Activated CD4-positive, alpha-beta memory T cell treated with anti-CD3 and anti-CD28 coated beads for 36 hours (primary cell): ENCODE results near the gene LINC01488. TPM values are rescaled to one million over a fixed set of nuclear protein-coding genes. Genes with fewer than 3 reads are reported as not detected.

Experiments
- CTCF ChIA-PET: fragments of 350-600 bp; sonication (Branson Sonifier 250); formaldehyde crosslinking; loops from one replicate; lab custom pipeline; 2021; ENCODE audit warnings: antibody characterized with exemption, inconsistent platforms; lab: Charles Lee
- POLR2A ChIA-PET: fragments of 350-600 bp; sonication (Branson Sonifier 250); formaldehyde crosslinking; loops from one replicate; lab custom pipeline; 2021; ENCODE audit warnings: antibody characterized with exemption; lab: Charles Lee
- DNase-seq: peaks from one replicate; pipeline ENCODE4 v3.0.0-alpha.2; 2020
- H3K27ac Mint-ChIP-seq: one replicate; pipeline ENCODE4 v1.8.0; 2021; ENCODE audit warnings: mixed read lengths
- H3K27me3 Mint-ChIP-seq: one replicate; pipeline ENCODE4 v1.8.0; 2021; ENCODE audit warnings: mixed read lengths
- H3K36me3 Mint-ChIP-seq: one replicate; pipeline ENCODE4 v1.8.0; 2021; ENCODE audit warnings: mixed read lengths
- H3K4me1 Mint-ChIP-seq: one replicate; pipeline ENCODE4 v1.8.0; 2021; ENCODE audit warnings: low read depth, mixed read lengths
- H3K4me3 Mint-ChIP-seq: one replicate; pipeline ENCODE4 v1.8.0; 2021; ENCODE audit warnings: mild to moderate bottlenecking, mixed read lengths
- H3K9me3 Mint-ChIP-seq: one replicate; pipeline ENCODE4 v1.8.0; 2021; ENCODE audit warnings: mixed read lengths
- intact Hi-C: fragments of 100-400 bp; cut with micrococcal nuclease; formaldehyde crosslinking; loops from one replicate; pipeline ENCODE4 v1.15.1; 2023
- total RNA-seq, 2 experiments: library from RNA; stranded (reverse); gene quantifications; one replicate each; pipeline ENCODE4 v1.2.3, GENCODE V29; 2021

Gene LINC01488
- total RNA-seq, 2 experiments from 2014 or later, result not detected

- ChIA-PET POLR2A (no interaction called here), CTCF (no interaction called here)
- H3K9me3 Mint-ChIP-seq, result no peaks in the 10 kb centered on the region
- H3K4me1 Mint-ChIP-seq, result peaks cover 7% of the 10 kb centered on the region
- intact Hi-C loops, result no loop called here
- peaks cover 43% of the 10 kb centered on the region for H3K27me3 Mint-ChIP-seq
- H3K27ac Mint-ChIP-seq, result no peak overlapping the region
- no peak for DNase-seq
- no peak overlapping the region for H3K4me3 Mint-ChIP-seq
- H3K36me3 Mint-ChIP-seq, result no peaks in the 10 kb centered on the region
These were observed 59.5 kb downstream of the LINC01488 start for GRCh38 chr11:69541001-69541285.

DNA sequence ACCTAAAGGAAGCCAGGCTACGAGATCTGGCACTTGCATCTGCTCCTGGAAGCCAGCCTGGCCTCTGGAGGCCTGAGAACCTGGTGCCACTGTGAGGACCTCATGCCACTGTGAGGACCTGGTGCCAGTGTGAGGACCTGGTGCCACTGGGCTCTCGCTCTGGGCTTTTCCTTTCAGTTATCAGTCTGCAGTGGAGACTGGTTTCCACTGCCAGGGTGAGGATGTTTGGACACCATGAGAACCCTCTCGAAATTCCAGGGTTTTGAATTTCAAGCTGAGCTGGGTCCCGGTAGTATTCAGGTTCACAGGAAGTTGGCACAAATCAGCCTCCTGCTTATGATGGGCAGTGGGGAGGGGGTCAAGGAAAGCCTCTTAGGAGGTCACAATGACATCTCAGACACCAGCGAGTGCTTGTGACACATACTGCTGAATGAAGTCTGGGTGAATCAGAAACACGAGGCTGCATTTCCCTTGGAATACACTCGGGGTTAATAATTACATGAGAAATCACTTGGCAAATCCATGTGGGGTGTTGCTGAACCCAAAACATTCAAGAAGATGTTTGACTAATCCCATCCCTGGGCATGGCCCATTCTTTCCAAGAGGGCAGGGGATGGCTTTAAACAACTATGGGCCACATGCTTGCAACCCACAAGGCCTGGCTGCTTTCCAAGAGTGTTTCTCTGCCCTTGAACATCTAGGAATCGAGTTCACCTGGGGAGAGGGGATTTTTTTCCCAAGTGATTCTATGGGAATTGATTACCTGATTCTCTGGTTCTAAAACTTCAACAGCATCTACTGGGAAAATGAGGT lies 60.2 kb downstream of the LINC01488 start:
- intact Hi-C loops, result no loop called here
- H3K27ac Mint-ChIP-seq, result no peak overlapping the region
- peaks cover 46% of the 10 kb centered on the region for H3K27me3 Mint-ChIP-seq
- ChIA-PET POLR2A (no interaction called here), CTCF (no interaction called here)
- H3K36me3 Mint-ChIP-seq, result no peaks in the 10 kb centered on the region
- no peak for DNase-seq
- H3K4me3 Mint-ChIP-seq, result no peak overlapping the region
- no peaks in the 10 kb centered on the region for H3K9me3 Mint-ChIP-seq
- peaks cover 15% of the 10 kb centered on the region for H3K4me1 Mint-ChIP-seq

GRCh38 chr11:69542314-69543168 lies 61.1 kb downstream of the LINC01488 start:
- POLR2A ChIA-PET, result no interaction called here
- DNase-seq, result no peak
- H3K36me3 Mint-ChIP-seq, result no peaks in the 10 kb centered on the region
- no peaks in the 10 kb centered on the region for H3K9me3 Mint-ChIP-seq
- H3K4me1 Mint-ChIP-seq, result peaks cover 23% of the 10 kb centered on the region
- no peak overlapping the region for H3K4me3 Mint-ChIP-seq
- CTCF ChIA-PET, result no interaction called here
- intact Hi-C loops, result no loop called here
- peaks cover 46% of the 10 kb centered on the region for H3K27me3 Mint-ChIP-seq
- H3K27ac Mint-ChIP-seq, result no peak overlapping the region

Other genes starting within 250 kb of the LINC01488 start
- gene MYEOV, start 187.5 kb upstream of the LINC01488 start, total RNA-seq, result under 1 TPM in 1 of 2 experiments, not detected in 1; 0.14 TPM
- 1 to 10 TPM in 1 of 2 experiments, under 1 TPM in 1; 0.19 to 1.3 TPM for gene CCND1, start 159.5 kb downstream of the LINC01488 start, total RNA-seq
- gene LTO1, start 193.7 kb downstream of the LINC01488 start, total RNA-seq, result 10 to 100 TPM; 16.3 to 16.7 TPM
- gene FGF19, start 222.4 kb downstream of the LINC01488 start, total RNA-seq, result not detected